CMK (cell line): ENCODE measurements around the gene ACHE.
"Not testable (repeated sequence)": the region's sequence is repeated elsewhere in the genome, so short reads cannot be mapped to it uniquely, and the experiment has no call there.

Experiments
- DNase-seq: peaks from one replicate; pipeline ENCODE4 v3.0.0-alpha.2; 2010; ENCODE audit warnings: low read depth

ACHE gene

DNA sequence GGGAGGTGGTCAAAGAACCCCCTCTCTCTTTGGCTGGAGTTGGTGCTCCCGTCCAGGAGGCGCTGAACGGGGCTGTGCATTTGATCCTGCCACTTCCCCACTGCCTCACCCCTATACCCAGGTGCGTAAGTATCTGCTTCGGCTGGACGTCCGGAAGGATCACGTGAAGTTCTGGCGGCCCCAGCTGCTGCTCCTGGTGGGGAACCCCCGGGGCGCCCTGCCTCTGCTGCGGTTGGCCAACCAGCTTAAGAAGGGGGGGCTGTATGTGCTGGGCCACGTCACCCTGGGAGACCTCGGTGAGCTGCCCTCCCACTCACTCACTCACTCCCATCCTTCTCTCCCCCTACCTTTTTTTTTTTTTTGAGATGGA lies 34.1 kb downstream of the ACHE start:
- no peak for DNase-seq

DNA sequence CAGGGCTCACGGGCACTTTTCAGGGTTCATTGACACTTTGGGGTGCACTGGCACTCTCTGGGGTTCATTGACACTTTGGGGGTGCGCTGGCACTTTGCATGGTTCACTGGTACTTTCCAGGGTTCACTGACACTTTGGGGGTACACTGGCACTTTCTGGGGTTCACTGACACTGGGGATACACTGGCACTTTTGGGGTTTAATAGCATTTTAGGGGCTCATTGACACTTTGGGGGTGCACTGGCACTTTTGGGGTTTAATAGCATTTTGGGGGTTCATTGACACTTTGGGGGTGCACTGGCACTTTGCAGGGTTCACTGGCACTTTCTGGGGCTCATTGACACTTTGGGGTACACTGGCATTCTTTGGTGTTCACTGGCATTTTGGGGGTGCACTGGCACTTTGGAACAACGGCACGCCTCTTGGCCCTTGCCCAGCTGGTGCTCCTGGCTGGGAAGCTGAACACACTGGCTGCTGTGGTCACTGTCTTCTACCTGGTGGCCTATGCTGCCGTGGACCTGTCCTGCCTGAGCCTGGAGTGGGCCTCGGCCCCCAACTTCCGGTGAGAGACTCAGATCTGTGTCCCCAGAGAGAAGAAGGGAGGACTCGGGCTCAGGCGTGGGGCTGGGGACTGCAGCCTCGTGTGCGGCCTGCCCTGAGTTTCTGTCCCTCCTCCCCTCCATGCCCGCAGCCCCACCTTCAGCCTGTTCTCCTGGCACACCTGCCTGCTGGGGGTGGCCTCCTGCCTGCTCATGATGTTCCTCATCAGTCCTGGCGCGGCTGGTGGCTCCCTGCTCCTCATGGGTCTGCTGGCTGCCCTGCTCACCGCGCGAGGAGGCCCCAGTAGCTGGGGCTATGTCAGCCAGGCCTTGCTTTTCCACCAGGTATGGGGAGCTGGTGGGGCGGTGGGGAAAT lies 34.7 kb downstream of the ACHE start:
- DNase-seq: no peak

DNA sequence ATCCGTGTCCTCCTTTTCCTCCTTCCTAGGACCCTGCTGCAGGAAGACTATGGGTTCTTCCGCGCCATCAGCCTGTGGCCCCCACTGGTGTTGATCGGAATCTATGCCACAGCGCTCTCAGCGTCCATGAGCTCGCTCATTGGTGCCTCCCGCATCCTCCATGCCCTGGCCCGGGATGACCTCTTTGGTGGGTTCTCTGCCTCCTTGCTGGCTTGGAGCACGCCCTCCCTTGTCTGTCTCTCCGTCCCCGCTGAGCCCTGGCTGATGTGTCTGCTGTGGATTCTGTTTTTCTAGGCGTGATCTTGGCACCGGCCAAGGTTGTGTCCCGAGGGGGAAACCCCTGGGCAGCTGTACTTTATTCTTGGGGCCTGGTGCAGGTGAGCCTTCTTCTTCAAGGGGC lies 35.8 kb downstream of the ACHE start:
- no peak for DNase-seq

DNA sequence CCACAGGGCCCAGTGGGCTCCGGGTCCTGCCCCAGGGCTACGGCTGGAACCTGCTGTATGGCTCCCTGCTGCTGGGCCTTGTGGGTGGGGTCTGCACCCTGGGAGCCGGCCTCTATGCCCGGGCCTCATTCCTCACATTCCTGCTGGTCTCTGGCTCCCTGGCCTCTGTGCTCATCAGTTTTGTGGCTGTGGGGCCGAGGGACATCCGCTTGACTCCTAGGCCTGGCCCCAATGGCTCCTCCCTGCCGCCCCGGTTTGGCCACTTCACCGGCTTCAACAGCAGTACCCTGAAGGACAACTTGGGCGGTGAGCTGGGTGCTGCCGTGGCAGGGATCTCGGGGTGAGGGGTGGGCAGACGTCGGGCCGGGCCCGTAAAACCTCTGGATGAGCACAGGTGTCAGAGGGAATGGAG lies 38.8 kb downstream of the ACHE start:
- no peak for DNase-seq

DNA sequence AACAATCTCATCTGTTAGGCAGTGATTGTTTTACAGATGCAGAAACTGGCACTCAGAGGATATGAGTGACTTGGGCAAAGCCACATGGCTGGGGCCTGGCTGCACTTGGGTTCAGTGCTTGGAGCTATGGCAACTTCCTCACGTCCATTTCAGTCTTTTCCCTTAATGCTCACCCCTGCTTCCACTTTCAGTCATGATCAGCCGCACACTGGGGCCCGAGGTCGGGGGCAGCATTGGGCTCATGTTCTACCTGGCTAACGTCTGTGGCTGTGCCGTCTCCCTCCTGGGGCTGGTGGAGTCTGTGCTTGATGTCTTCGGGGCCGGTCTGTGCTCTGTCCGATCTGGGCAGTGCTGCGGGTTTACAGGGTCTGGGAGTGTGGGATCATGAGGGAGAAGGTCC lies 40.2 kb downstream of the ACHE start:
- DNase-seq: no peak

DNA sequence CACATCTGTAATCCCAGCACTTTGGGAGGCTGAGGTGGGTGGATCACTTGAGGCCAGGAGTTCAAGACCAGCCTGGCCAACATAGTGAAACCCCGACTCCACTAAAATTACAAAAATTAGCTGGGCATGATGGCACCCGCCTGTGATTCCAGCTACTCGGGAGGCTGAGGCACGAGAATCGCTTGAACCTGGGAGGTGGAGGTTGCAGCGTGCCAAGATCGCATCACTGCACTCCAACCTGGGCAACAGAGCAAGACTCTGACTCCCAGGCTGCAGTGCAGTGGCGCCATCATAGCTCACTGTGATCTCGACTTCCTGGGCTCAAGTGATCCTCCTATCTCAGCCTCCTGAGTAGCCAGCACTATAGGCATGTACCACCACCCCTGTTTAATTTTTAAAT lies 40.8 kb downstream of the ACHE start:
- not testable (repeated sequence) for DNase-seq

DNA sequence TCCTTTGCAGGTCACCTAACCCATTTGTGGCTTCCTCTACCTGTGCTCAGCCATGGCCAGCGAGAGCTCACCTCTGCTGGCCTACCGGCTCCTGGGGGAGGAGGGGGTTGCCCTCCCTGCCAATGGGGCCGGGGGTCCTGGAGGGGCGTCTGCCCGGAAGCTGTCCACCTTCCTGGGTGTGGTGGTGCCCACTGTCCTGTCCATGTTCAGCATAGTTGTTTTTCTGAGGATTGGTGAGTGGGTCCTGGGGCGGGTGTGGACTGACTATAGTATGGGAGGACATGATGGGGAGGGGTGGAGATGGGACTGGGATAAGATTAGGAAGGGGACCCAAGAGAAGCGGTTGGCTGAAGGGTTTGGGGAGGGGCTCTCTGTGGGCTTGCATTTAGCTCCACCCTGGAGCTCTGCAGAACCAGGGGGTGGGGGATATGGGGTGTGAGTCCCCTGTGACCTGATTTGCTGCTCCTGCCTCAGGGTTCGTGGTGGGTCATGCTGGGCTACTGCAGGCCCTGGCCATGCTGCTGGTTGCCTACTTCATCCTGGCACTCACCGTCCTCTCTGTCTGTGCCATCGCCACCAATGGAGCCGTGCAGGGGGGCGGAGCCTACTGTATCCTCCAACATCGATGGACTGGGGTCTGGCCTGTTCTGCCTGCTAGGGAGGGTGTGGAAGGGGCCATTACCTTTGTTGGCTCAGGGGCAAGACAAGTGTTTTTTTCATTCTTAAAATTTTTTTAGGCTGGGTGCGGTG lies 41.4 kb downstream of the ACHE start:
- no peak for DNase-seq

DNA sequence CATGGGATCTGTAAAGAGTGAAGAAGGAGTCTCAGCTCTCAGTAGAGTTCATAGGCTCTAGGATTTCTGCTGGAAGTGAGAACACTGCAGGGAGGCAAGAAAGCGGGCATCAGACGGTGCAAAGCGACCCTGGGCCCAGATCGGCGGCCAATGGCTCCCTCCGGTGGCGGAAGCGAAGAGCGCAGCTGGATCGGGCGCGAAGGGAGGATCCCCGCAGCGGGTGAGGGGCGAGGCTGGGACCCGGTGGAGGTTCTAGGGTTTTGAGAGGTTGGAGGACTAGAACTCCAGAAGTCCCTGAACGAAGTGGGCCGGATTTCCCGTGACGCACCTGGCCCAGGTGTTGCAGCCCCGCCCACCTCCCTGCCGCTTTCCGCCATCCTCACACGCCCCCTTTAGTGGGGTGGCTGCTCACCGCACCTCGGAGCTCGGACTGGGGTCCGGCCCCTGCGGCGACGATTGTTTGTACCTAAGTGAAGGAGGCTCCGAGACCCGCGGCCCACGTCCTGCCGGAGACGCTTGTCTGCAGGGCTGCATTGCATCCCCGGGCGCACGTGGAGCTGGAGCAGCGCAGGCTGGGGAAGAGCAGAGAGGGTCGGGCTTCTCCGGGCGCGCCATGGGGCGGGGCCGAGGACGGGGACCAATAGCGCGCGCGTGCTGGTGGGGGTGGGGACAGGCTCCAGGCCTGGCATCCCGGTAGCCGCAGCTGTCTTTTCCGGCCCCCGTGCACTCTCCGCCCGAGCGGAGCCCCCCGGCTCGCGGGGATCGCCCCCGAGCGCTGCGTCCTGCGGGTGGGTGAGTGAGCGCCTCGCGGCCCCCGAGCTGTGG lies 43.4 kb downstream of the ACHE start, which contains the start of gene SLC12A9:
Gene SLC12A9 (plus strand): TSS at position 666 of the 825 bp plus-strand sequence. CDS start 1,485 bp downstream, outside the sequence.
- no peak for DNase-seq

DNA sequence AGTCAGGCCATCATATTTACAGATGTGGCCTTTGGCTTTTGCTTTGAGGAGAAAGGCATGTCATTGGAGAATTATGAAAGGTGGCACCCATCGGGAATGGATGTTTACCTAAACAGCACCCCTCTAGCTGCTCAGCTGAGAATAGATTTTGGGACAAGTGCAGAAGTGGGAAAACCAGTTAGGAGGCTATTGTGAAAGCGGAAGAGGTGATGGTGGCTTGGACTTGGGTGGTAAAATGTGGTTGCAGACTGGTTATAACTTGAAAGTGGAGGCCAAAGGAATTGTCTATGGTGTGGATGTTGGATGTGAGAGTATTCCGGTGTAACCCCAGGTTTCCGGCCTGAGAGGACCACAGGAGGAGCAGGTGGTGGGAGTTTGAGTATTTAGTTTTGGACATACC lies 48.3 kb downstream of the ACHE start:
- DNase-seq: no peak

DNA sequence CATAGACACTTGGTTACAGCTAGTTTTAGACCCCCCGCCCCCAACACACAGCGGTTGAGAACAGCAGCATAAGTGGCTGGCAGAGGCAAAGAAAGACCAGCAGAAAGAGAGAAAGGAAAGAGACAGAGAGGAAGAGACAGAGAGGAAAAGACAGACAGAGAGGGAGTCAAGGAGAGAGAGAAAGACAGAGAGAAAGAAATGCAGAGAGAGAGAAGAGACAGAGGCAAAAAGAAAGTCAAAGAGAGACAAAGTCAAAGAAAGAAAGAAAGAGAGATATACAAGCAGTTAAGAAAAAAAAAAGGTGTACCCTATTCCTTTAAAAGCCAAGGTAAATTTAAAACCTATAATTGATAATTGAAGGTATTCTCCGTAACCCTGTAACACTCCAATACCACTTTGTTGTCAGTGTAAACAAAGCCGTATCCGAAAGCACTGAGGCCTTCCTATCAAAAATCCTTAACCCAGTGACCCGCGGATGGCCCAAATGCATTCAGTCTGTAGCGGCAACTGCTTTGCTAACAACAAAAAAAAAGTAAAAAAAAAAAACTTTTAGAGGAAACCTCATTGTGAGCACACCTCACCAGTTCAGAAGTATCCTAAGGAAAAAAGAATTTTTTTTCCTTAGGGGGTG lies 55.1 kb downstream of the ACHE start:
- no peak for DNase-seq
